GM18517 (cell line): ENCODE results near the gene TMEM72.
"Not testable (repeated sequence)": the region's sequence is repeated elsewhere in the genome, so short reads cannot be mapped to it uniquely, and the experiment has no call there.

Experiments used
- ATAC-seq: cut with Tn5 transposase; IDR thresholded peaks from one replicate; pipeline ENCODE4 v1.9.1; 2021; ENCODE audit warnings: mild to moderate bottlenecking, moderate library complexity; ENCODE audit not compliant: unreplicated experiment

Gene TMEM72

GRCh38 chr10:44911081-44911540 lies at the start of gene TMEM72:
Gene TMEM72 (plus strand): TSS chr10:44911337. CDS start chr10:44911513, 176 bp downstream.
- no peak for ATAC-seq

- no peak for ATAC-seq
Measured at GRCh38 chr10:44862006-44862751, 49.0 kb upstream of the TMEM72 start.

GRCh38 chr10:44862924-44863323 lies 48.2 kb upstream of the TMEM72 start:
- no peak for ATAC-seq

GRCh38 chr10:44863344-44864047 lies 47.6 kb upstream of the TMEM72 start:
- no peak for ATAC-seq

GRCh38 chr10:44864051-44864450 lies 47.1 kb upstream of the TMEM72 start:
- no peak for ATAC-seq

GRCh38 chr10:44864637-44865288 lies 46.4 kb upstream of the TMEM72 start:
- ATAC-seq: peak; percentile 72

GRCh38 chr10:44865289-44865671 lies 45.9 kb upstream of the TMEM72 start:
- ATAC-seq: no peak

- ATAC-seq: not testable (repeated sequence)
Measured at GRCh38 chr10:44866367-44866766, 44.8 kb upstream of the TMEM72 start.

GRCh38 chr10:44870031-44870430 lies 41.1 kb upstream of the TMEM72 start:
- ATAC-seq: no peak

GRCh38 chr10:44873160-44873559 lies 38.0 kb upstream of the TMEM72 start:
- ATAC-seq: no peak

- no peak for ATAC-seq
Measured at GRCh38 chr10:44874166-44874565, 37.0 kb upstream of the TMEM72 start.

- ATAC-seq: peak; percentile 56
Measured at GRCh38 chr10:44878706-44879530, 32.2 kb upstream of the TMEM72 start.

- no peak for ATAC-seq
Measured at GRCh38 chr10:44879531-44879899, 31.6 kb upstream of the TMEM72 start.

GRCh38 chr10:44880090-44880715 lies 30.9 kb upstream of the TMEM72 start:
- no peak for ATAC-seq

- no peak for ATAC-seq
Measured at GRCh38 chr10:44881649-44882048, 29.5 kb upstream of the TMEM72 start.

GRCh38 chr10:44882166-44882720 lies 28.9 kb upstream of the TMEM72 start:
- no peak for ATAC-seq

- no peak for ATAC-seq
Measured at GRCh38 chr10:44883593-44884331, 27.4 kb upstream of the TMEM72 start.

- ATAC-seq: no peak
Measured at GRCh38 chr10:44885710-44886109, 25.4 kb upstream of the TMEM72 start.

- ATAC-seq: no peak
Measured at GRCh38 chr10:44886966-44887365, 24.2 kb upstream of the TMEM72 start.
